Fibroblast of mammary gland (primary cell): ENCODE measurements around the gene SF3B5.

Experiments
- DNase-seq: peaks from one replicate; pipeline ENCODE4 v3.0.0-alpha.2; 2010; ENCODE audit warnings: low read depth
- H3K4me3 ChIP-seq: 2 replicates; pipeline ENCODE4 v1.5.1; 2011; ENCODE audit warnings: low read depth, mild to moderate bottlenecking, low read length, moderate library complexity; ENCODE audit not compliant: control insufficient read depth
- TF ChIP-seq, protein P1 (sequence below): conservative IDR thresholded peaks from 2 replicates; pipeline ENCODE4 v1.5.1; 2011; ENCODE audit warnings: low read depth, low read length, inconsistent platforms; ENCODE audit not compliant: control insufficient read depth, insufficient read depth

The SF3B5 gene

DNA sequence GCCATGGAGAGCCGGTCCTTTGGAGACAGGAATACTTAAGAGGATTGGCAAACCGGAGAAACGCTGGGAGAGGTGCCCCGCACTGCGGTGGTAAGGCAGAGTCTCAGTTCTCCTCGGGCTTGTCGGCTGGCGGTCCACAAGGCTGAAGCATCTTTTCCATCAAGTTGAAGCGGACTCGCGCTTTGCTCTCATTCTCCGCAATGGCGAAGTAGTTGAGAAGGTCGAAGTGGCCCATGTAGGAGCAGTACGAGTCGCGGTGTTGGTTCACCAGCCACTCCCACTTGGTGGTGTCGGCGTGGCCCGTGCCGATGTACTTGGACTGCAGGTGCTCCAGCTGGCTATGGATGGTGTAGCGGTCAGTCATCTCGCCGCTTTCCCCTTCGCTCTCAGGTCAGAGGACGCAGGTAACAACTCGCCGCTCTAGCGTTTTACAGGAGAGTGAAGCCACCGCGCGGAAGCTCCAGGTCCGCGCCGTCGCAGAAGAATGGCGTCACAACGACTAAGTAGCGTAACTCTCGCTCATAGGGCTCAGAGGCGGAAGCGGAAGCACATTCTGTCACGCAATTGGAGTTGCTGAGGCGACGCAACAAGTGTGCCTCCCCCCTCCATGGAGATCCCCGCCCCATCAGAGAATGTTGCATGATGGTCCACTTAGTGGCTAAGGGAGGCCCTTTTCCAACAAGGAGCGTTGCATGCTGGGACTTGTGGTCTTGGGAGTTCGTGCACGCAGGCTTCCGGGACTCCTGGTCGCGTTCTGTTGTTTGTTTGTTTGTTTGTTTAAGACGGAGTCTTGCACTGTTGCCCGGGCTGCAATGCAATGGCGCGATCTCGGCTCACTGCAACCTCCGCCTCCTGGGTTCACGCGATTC, at the start of gene SF3B5:
Gene SF3B5 (minus strand): TSS at position 440 of the 869 bp plus-strand sequence. CDS start 76 bp downstream, at position 364.
- peak; percentile 100 for DNase-seq
- TF ChIP-seq, protein P1, sequence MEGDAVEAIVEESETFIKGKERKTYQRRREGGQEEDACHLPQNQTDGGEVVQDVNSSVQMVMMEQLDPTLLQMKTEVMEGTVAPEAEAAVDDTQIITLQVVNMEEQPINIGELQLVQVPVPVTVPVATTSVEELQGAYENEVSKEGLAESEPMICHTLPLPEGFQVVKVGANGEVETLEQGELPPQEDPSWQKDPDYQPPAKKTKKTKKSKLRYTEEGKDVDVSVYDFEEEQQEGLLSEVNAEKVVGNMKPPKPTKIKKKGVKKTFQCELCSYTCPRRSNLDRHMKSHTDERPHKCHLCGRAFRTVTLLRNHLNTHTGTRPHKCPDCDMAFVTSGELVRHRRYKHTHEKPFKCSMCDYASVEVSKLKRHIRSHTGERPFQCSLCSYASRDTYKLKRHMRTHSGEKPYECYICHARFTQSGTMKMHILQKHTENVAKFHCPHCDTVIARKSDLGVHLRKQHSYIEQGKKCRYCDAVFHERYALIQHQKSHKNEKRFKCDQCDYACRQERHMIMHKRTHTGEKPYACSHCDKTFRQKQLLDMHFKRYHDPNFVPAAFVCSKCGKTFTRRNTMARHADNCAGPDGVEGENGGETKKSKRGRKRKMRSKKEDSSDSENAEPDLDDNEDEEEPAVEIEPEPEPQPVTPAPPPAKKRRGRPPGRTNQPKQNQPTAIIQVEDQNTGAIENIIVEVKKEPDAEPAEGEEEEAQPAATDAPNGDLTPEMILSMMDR = no peak
- H3K4me3 ChIP-seq = peak within 1 kb of the TSS; percentile 98

DNA sequence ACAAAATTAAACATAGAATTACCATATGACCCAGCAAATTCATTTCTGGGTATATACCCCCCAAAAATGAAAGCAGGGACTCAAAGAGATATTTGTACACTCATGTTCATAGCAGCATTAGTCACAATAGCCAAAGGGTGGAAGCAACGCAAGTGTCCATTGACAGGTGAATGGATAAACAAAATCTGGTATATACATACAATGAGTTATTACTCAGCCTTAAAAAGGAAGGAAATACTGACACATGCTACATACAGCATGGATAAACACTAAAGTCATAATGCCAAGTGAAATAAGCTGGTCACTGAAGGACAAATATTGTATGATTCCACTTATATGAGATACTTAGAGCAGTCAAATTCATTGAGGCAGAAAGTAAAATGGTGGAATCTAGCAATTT, 49.6 kb upstream of the SF3B5 start:
- no peak for DNase-seq
- TF ChIP-seq, protein P1 = no peak
- H3K4me3 ChIP-seq = no peak overlapping the region

DNA sequence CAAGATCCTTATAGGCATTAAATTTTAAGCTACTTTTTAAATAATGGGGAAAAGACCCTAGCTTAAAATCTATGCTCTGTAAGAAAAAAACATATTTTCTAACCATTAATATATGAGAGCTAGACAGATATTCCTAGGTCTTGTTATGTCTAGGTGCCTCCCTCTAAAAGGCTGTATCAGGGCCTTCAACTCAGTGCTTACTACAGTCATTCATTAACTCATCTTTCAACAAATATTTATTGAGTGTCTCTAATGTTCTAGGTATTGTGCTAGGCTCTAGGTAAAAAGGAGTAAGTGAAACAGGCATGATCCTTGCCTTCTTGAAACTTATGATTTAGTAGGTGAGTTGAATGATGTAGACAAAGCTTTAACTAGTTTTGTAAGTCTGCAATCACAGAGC, 48.5 kb upstream of the SF3B5 start:
- no peak for DNase-seq
- H3K4me3 ChIP-seq = no peak overlapping the region
- TF ChIP-seq, protein P1 = no peak

DNA sequence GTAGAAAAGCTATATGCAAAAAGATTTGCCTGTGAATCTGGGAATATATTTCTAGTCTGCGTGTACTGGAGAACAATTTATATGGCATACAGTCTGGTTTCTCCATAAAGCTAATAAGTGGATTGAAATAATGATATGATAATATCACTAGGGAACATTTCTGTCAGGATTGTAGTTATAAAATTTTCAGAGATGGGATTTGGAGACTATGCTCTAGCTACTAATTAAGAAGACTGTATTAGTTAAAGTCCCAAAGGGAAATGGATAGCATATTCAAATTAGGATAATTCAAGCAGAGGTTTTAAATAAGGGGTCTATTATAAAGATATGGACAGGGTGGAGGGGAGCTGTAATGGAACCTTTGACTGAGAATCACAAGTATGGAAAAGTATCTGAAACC, 47.7 kb upstream of the SF3B5 start:
- H3K4me3 ChIP-seq = no peak overlapping the region
- DNase-seq = no peak
- TF ChIP-seq, protein P1 = no peak

DNA sequence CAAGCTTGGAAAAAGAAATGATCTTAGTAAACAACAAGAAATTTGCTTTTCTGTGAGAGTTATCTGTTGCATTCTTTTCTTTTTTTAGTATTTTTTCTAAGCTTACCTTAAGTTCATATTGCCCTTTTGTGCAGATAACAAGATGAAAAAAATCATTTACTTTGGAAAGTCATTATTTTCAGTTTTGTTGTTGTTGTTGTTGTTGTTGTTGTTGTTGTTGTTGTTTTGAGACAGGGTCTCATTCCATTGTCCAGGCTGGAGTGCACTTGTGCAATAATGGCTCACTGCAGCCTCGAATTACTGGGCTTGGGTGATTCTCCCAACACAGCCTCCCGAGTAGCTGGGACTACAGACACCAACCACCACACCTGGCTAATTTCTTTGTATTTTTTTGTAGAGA, 46.1 kb upstream of the SF3B5 start:
- H3K4me3 ChIP-seq = no peak overlapping the region
- no peak for DNase-seq
- TF ChIP-seq, protein P1 = no peak

DNA sequence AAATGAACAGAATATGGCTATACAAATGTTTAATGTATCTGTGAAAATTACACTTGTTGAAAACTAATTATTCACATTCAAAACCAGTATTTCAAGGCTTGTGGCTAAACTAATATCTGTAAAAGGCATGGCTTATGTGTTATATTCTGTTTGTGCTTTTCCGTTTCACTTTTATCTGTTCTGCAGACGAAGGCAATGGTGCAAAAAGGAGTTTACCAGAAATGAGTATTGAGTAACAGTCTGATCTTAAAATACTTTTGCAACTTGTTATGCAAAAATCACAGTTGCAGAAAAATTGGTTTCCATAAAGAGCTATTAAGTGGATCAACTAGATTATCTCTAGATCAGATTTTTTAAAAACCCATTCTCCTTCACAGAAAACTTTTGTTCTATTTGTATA, 45.5 kb upstream of the SF3B5 start:
- H3K4me3 ChIP-seq = no peak overlapping the region
- TF ChIP-seq, protein P1 = no peak
- DNase-seq = no peak
